GM21723 (cell line): ENCODE data around the gene PLVAP.

Experiments used
- ATAC-seq: cut with Tn5 transposase; IDR thresholded peaks from one replicate; pipeline ENCODE4 v1.9.1; 2021; ENCODE audit warnings: mild to moderate bottlenecking, moderate library complexity; ENCODE audit not compliant: unreplicated experiment

PLVAP gene, protein sequence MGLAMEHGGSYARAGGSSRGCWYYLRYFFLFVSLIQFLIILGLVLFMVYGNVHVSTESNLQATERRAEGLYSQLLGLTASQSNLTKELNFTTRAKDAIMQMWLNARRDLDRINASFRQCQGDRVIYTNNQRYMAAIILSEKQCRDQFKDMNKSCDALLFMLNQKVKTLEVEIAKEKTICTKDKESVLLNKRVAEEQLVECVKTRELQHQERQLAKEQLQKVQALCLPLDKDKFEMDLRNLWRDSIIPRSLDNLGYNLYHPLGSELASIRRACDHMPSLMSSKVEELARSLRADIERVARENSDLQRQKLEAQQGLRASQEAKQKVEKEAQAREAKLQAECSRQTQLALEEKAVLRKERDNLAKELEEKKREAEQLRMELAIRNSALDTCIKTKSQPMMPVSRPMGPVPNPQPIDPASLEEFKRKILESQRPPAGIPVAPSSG

DNA sequence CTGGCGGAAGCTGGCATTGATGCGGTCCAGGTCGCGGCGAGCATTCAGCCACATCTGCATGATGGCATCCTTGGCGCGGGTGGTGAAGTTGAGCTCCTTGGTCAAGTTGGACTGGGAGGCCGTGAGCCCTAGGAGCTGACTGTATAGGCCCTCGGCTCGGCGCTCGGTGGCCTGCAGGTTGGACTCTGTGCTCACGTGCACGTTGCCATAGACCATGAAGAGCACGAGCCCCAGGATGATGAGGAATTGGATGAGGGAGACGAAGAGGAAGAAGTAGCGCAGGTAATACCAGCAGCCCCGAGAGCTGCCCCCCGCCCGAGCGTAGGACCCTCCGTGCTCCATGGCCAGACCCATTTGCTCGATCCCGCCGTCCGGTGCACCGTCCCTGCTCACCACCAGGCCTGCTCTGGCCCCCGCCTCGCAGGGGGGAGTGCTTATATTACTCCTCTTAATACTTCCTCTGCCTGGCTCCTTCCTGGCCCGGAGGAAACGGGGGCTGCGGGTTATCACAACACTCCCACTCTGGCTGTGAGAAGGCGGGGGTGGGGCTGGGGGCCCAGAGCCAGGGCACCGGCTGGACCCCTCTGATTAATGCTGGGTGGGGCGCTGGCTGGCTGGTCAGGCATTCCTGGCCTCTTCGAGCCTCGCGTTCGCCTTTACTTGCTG, at the start of gene PLVAP:
Gene PLVAP (minus strand): TSS at position 408 of the 666 bp plus-strand sequence. CDS start 54 bp downstream, at position 354.
- no peak for ATAC-seq

DNA sequence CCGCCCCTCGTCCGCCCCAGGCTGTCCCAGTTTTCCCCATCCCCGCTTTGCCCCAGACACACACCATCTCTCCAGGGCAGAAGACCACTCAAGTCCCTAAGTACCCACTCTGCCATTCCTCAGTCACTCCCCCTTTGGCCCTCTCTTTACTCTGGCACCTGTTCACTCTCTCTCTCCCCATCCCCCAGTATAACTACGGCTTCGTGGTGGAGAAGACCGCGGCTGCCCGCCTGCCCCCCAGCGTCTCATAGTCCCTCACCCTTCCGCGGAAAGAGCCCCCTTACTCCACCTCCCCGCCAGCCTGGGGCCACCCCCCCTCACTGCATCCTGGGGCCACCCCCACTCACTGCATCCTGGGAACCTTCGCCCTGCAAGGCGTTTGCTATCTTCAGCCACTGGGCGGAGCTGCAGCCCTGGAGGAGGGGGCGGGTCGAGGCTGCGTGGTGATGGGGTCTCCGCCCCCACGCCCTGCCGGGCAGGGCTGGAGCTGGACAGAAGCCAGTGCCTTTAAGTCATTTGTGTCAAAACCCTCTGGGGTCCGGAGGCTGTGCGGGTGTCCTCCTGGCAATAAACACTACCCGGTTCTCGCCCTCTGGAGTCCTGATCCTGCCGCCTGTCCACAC, 47.7 kb upstream of the PLVAP start:
- no peak for ATAC-seq

DNA sequence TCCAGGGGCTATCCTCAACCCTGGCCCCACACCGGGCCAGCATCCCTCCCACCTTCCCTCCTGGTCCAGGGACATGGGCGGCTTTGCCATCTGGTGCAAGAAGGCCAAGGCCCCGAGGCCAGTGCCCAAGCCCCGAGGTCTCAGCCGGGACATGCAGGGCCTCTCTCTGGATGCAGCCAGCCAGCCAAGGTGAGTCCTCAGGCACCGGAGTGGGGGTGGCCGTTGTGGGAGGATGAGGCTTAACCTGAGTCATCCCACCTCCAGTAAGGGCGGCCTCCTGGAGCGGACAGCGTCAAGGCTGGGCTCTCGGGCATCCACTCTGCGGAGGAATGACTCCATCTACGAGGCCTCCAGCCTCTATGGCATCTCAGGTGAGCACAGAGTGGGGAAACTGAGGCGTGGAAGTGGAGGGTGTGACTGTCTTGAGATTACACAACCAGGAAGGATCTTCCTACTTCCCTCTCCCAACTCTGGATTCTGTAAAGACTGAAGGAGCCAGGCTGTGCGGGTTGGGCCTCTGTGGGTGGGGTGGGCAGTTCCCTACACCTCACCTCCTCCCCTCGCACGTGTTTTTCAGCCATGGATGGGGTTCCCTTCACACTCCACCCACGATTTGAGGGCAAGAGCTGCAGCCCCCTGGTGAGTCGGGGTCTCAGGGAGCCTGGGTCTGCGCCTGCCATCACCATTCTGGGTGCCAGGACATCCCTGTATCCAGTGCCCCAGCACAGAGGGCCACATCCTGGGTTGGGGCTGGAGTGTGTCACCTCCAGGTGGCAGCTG, 46.5 kb upstream of the PLVAP start:
- no peak for ATAC-seq

DNA sequence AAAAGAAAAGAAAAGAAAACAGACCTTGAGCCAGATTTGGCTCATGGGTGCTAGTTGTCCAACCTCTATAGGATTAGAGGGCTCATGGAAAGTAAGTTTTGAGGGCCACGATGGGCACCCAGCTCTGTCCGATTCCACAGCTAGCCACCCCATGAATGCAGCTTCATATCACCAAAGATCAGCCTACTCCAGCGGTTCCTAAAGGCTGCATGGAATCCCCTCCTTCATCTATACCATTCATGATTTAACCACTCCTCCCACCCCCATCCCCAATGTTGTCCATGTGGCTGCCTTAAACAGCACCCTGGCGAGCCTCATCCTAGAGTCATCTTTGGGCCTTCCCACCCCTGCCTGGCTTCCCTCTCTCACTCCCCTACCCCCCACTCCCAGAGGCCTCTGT, 44.8 kb upstream of the PLVAP start:
- no peak for ATAC-seq

DNA sequence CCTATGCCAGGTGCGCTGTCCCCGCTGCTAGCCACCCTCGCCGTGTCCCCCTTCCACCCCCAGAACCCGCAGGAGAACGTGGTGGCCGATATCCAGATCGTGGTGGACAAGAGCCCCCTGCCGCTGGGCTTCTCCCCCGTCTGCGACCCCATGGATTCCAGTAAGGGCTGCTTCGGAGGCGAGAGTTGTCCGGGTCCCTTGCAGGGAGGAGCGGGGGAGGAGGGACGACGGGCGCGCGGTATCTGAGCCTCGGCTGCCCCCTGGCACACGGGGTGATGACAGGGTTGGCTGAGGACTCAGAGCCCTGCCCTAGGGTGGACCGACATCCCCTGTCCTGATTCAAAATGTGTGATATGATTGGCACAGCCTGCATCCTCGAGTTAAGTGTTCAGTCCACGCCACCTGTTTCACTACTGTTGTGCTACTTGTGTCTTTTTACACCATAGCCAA, 43.4 kb upstream of the PLVAP start:
- ATAC-seq: no peak

DNA sequence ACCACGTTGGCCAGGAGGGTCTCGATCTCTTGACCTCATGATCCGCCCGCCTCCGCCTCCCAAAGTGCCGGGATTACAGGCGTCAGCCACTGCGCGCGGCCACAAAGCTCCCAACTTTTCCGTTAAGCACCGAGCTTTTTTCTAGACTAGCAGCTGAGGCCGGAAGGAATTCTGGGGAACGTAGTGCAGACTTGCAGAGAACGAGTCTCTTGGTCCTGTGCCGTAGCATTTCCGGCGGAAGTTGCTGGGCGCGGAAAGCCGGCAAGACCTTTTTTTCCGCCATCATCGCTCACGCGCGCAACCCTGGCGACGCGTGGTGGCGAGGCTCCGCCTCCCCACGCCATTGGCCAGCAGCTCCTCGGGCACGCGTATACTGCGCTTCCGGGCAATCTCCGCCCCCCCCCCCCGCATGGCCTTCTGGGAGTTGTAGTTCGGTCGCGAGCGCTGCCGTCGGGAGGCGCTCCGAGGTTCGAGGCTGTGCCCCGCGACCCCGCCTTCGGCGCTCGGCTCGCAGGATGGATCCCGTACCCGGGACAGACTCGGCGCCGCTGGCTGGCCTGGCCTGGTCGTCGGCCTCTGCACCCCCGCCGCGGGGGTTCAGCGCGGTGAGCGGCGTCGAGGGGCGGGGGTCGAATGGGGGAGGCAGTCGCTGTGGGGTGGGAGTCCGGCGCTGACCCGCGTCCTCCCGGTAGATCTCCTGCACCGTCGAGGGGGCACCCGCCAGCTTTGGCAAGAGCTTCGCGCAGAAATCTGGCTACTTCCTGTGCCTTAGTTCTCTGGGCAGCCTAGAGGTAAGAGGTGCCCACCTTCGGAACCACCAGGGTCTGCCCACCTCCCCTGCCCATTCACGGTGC, 42.7 kb upstream of the PLVAP start, which contains the start of gene MVB12A:
Gene MVB12A (plus strand): TSS at position 427 of the 854 bp plus-strand sequence. CDS start 89 bp downstream, at position 516.
- peak; percentile 82 for ATAC-seq

DNA sequence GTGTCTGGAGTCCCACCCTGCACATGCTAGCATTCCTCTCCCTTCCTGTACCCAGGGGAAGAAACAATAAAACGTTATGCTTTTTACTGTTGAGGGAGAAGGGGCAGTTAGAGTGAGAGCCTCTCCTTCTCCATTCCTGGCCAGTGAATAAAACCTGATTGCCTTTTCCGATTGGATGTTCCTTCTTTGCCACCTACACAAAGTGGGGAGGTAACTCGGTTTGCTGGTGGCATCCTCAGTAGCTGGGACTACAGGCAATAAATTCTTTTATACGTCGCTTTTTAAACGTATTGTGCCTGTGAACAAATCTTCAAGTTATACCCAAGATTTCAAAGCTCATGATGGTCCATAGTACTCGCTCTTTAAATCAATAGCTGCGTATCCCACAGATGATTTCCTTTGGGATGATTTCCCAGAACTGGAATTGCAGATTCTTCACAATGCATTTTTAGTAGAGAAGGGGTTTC, 42.0 kb upstream of the PLVAP start:
- no peak for ATAC-seq

DNA sequence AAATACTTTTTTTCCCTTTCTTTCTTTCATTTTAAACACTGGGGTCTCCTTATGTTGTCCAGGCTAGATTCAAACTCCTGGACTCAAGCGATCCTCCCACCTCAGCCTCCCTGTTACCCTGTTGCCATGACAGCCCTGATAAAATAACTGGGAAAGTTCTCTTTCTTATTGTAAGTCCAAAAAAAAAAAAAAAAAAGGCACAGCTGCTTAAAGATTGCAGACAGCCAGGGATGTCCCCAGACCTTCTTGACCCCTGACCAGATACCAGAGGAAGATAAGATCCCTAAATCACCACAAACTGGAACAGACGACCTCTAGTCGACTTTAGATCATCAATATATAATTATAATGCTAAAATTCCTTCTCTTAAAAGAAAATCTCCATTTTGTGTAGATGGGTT, 41.6 kb upstream of the PLVAP start:
- no peak for ATAC-seq

DNA sequence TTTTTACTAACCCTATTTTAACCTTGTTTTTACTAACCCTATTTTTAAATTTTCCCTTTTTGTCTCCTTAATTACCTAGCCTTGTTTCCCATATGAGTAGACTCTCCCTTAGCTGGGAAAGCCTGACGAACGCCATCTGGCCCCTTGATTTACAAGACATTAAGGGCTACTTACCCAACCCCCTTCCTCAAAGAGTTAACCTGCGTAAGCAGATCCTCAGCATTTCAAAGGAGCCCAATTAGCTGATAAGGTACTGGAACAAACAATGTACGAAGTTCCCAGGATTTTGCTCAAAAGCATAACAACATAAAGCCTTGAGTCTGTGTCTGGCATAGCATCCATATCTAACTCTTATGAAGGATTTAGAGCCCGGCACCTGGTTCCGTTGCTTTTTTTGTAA, 38.0 kb upstream of the PLVAP start:
- ATAC-seq: no peak

DNA sequence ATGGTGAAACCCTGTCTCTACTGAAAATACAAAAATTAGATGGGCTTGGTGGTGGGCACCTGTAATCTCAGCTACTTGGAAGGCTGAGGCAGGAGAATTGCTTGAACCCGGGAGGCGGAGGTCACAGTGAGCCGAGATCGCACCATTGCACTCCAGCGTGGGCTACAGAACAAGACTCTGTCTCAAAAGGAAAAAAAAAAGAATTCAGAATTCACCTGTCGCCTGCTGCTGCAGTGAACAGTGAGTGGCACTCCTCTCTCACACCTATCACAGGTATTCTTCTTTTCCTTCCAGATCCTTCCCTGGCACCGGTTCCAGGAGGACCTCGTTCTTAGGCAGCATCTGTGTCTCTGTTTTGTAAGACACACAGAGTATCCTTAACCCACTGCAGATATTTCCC, 37.0 kb upstream of the PLVAP start:
- ATAC-seq: no peak

DNA sequence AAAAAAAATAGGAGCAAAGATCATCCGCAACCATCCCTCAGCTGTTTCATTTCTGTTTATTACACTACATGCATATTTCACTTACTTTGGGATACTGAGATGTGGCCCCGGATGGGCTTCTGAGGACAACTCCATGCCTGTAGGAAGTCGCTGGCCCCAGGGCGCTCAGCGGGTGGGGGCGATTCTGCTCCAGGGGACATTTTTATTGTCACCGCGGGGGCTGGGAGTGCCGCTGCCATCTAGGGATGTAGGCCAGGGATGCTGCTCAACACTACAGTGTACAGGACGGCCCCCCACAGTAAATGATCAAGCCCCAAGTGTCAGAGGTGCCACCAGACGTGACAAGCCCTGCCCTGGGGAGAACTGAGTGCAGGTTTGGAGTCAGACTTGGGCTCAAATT, 34.7 kb upstream of the PLVAP start:
- ATAC-seq: no peak

DNA sequence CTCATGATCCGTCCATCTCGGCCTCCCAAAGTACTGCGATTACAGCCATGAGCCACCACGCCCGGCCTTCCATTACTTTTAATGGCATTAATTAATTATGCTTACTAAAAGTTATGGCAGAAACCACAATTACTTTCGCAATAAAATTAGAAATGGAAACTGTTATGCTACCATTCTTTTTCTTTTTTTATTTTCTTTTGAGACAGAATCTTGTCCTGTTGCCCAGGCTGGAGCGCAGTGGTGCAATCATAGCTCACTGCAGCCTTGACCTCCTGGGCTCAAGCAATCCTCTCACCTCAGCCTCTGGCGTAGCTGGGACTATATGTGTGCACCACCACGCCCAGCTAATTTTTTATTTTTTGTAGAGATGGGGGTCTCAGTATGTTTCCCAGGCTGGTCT, 32.8 kb upstream of the PLVAP start:
- no peak for ATAC-seq

DNA sequence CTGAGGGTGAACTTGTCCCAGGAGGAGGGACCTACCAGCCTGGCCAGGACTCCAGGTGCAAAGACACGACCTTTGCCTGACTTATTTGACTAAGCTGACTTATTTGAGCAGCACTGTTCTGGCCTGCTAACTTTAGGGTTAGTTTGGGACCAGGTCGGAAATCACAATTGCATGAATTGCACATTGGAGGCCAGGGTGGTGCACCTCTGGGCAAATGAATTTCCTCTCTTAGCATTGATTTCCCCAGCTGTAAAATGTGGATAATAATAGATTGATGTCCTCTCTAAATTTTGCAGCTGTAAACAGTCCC, 29.7 kb upstream of the PLVAP start:
- ATAC-seq: no peak

DNA sequence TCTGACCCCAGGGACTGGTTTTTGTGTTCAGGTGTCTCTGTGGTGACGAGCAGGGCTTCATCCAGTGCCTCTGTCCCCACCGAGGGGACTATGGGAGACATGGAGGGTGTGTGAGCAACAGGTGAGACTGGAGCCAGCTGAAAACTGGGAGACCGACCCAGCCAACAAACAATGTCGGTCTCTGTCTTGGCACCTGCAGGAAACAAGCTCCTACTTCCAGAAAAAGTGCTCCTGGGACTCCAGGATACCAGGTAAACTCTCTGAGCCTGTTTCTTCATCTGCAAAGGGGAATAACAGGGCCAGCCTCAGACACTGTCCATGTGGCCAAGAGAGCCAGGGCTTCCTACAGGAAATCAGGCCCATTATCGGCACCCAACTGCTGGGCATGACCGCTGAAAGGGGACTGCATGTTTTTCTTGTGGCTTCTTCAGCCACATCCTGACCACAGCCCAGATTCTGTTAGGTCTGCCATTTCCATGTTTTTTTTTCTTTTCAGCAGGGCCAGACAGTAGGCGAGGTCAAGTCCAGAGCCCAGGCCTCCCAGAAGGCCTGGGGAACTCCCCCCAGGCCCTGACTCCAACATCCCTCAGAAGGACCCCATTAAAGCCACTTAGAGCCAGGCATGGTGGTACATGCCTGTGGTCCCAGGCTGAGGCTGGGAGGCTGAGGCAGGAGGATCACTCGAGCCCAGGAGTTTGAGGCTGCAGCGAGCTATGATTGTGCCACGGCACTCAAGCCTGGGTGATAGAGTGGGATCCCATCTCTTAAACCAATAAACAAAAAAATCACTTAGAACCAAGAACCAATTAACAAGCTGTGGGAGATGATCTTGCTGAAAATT, 29.1 kb upstream of the PLVAP start:
- ATAC-seq: no peak

DNA sequence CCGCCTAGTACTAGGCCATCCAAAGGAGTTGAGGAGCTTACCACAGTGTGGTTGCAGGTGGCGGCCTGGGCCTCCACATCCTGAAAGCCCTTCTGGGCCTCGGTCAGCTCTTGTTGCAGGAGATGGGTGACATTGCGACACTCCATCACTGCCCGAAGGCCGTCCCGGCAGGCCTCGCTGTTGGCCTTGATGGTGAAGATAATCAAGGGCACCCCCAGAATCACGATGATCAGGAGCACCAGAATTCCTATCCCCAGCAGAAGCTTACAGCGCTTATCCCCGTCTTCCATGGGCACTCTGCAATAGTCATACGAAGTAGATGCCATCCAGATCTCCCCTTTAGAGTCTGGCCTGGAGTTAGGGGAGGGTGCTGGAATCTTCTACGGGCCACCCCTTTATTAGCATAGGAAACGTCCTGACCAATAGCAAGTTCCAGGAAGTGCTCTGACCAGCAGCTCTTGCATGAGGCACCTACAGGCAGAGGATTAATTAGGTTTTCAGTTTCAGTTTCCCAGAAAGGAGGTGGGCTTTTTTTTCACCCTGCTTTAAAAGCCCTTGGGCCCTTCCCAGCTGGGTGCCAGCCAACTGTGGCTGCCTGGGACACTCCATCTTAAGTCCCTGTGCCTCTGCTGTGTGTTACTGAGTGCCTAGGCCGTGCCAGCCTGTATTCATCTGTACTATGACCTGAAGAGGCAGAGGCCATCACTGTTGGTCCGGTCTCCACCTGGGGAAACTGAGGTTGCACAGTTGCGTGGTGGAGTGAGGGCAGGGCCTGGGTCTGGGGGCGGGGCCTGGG, 28.3 kb upstream of the PLVAP start, which contains the start of gene BST2:
Gene BST2 (minus strand): TSS at position 381 of the 796 bp plus-strand sequence. CDS start 55 bp downstream, at position 326.
- peak; percentile 82 for ATAC-seq

DNA sequence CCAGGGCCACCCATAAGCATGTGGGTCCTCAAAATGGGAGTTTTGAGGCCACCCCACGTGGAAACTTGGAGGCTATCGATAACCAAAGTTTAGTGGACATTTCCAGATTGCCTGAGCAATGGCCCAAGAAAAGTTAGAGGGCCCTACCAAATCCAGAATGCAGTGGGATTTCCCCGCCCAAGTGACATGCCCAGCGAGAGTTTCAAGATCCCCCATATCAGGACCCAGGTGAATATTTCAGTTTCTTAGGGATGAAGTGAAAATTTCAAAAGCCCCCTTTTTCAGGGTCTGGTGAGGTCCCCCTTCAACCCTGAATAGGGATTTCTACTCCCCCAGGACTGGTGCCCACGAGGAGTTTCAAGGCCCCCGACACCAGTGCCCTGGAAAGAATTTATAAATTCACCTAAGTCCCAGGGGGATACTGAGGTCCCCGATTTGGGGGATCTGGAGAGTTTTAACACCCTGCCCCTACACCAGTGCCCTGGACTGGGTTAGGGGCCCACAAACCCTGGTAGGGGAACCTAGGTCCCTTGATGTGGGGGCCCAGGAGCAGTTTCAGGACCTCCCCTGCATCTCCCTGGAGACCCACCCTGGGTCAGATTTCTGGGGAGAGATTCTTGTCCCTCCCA, 27.6 kb upstream of the PLVAP start:
- no peak for ATAC-seq

DNA sequence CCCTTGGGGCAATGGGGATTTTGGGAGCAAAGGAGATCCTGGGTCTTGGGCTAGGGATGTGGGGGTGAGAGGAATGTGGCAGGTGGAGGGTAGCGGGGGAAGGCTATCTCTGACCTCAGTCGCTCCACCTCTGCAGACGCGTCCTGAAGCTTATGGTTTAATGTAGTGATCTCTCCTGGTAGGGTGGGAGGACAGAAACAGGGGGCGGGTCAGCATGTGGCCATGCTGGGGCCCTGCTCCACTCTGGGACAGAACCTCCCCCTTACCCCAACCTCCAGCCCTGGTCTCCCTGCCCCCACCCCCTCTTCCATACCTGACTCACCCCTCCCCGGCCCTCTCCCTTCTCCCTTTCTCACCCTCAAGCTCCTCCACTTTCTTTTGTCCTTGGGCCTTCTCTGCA, 26.9 kb upstream of the PLVAP start:
- ATAC-seq: no peak
